CD14-positive monocyte (primary cell): ENCODE data around the gene NLRP12. TPM values are rescaled to one million over a fixed set of nuclear protein-coding genes. Genes with fewer than 3 reads are reported as not detected.
"Not testable (repeated sequence)": the region's sequence is repeated elsewhere in the genome, so short reads cannot be mapped to it uniquely, and the experiment has no call there.

ENCODE experiments used
- DNase-seq, 3 donors: peaks; one replicate each; pipeline ENCODE4 v3.0.0-alpha.2; 2011 to 2022
- H2AFZ ChIP-seq: 2 replicates; pipeline ENCODE4 v1.6.0; 2012; ENCODE audit warnings: mild to moderate bottlenecking, low read depth, low read length, inconsistent platforms; ENCODE audit not compliant: insufficient read depth, poor library complexity, severe bottlenecking
- H3K27ac ChIP-seq, 2 donors: 1 replicate in 1 of 2; 2 replicates in 1 of 2; pipeline ENCODE4 v1.5.1; 2012 to 2013; ENCODE audit warnings: low read length in 2 of 2, control low read depth in 1 of 2, inconsistent platforms in 1 of 2, low read depth in 1 of 2, mild to moderate bottlenecking in 1 of 2
- H3K27me3 ChIP-seq, 2 donors: one replicate each; pipeline versions ENCODE4 v1.6.0 to v1.6.1; 2011 to 2013; ENCODE audit warnings: low read length in 2 of 2; ENCODE audit not compliant: control insufficient read depth in 2 of 2, insufficient read depth in 2 of 2
- H3K36me3 ChIP-seq, 2 donors: replicated peaks in 1 of 2; 1 replicate in 1 of 2; 2 replicates in 1 of 2; pipeline versions ENCODE4 v1.5.1 to v1.6.1; 2012 to 2013; ENCODE audit warnings: low read length in 2 of 2, control low read depth in 1 of 2, inconsistent platforms in 1 of 2, mild to moderate bottlenecking in 1 of 2; ENCODE audit not compliant: insufficient read depth in 2 of 2, control insufficient read depth in 1 of 2
- H3K4me1 ChIP-seq, 2 donors: 1 replicate in 1 of 2; 2 replicates in 1 of 2; pipeline versions ENCODE4 v1.5.1 to v1.6.1; 2012 to 2013; ENCODE audit warnings: low read length in 2 of 2, control low read depth in 1 of 2, inconsistent platforms in 1 of 2, mild to moderate bottlenecking in 1 of 2, moderate library complexity in 1 of 2; ENCODE audit not compliant: insufficient read depth in 2 of 2, control insufficient read depth in 1 of 2
- H3K4me2 ChIP-seq: replicated peaks from 2 replicates; pipeline ENCODE3; 2012; ENCODE audit warnings: low read length, moderate library complexity, mild to moderate bottlenecking; ENCODE audit not compliant: poor library complexity, severe bottlenecking; ENCODE audit errors: extremely low read depth
- H3K4me3 ChIP-seq, 3 experiments: fragments of 200-600 bp in 1 of 3; sonication (generic) in 1 of 3; replicated peaks in 1 of 3; 1 replicate in 2 of 3; 2 replicates in 1 of 3; pipeline ENCODE4 v1.5.1; 2011 to 2013; ENCODE audit warnings: low read length in 3 of 3, mild to moderate bottlenecking in 3 of 3, control low read depth in 2 of 3, low read depth in 2 of 3, inconsistent platforms in 1 of 3, moderate library complexity in 1 of 3
- H3K79me2 ChIP-seq: 2 replicates; pipeline ENCODE4 v1.6.0; 2012; ENCODE audit warnings: mild to moderate bottlenecking, control low read depth, inconsistent platforms, low read length, moderate library complexity; ENCODE audit not compliant: insufficient read depth
- H3K9ac ChIP-seq: 2 replicates; pipeline ENCODE4 v1.6.0; 2017; ENCODE audit warnings: low read length, mild to moderate bottlenecking; ENCODE audit not compliant: insufficient read depth, poor library complexity, severe bottlenecking
- H3K9me3 ChIP-seq, 2 donors: replicated peaks in 1 of 2; 1 replicate in 1 of 2; 2 replicates in 1 of 2; pipeline versions ENCODE4 v1.5.1 to v1.6.1; 2012 to 2013; ENCODE audit warnings: low read length in 2 of 2, control low read depth in 1 of 2; ENCODE audit not compliant: control insufficient read depth in 1 of 2, insufficient read depth in 1 of 2
- H4K20me1 ChIP-seq: 2 replicates; pipeline ENCODE4 v1.6.0; 2012; ENCODE audit warnings: mild to moderate bottlenecking, low read length, control low read depth, moderate library complexity; ENCODE audit not compliant: insufficient read depth
- H3K27ac Mint-ChIP-seq, 7 donors: one replicate each; pipeline ENCODE4 v1.8.0; 2020; ENCODE audit warnings: mild to moderate bottlenecking in 7 of 7, mixed read lengths in 7 of 7, moderate library complexity in 6 of 7, inconsistent platforms in 2 of 7
- H3K27me3 Mint-ChIP-seq, 3 donors: one replicate each; pipeline ENCODE4 v1.8.0; 2021 to 2022; ENCODE audit warnings: low read depth in 3 of 3, mild to moderate bottlenecking in 3 of 3, mixed read lengths in 3 of 3, moderate library complexity in 3 of 3, inconsistent platforms in 1 of 3
- H3K36me3 Mint-ChIP-seq, 2 donors: one replicate each; pipeline ENCODE4 v1.8.0; 2020; ENCODE audit warnings: mixed read lengths in 2 of 2, inconsistent platforms in 1 of 2, mild to moderate bottlenecking in 1 of 2
- H3K4me1 Mint-ChIP-seq: one replicate; pipeline ENCODE4 v1.8.0; 2020; ENCODE audit warnings: mild to moderate bottlenecking, mixed read lengths
- H3K4me3 Mint-ChIP-seq, 2 donors: one replicate each; pipeline ENCODE4 v1.8.0; 2020; ENCODE audit warnings: mild to moderate bottlenecking in 2 of 2, mixed read lengths in 2 of 2, moderate library complexity in 1 of 2
- H3K9me3 Mint-ChIP-seq, 7 donors: one replicate each; pipeline ENCODE4 v1.8.0; 2020 to 2022; ENCODE audit warnings: mixed read lengths in 7 of 7, mild to moderate bottlenecking in 6 of 7, moderate library complexity in 6 of 7, inconsistent platforms in 2 of 7
- WGBS: methylation state at CpG from one replicate; pipeline ENCODE4 v1.1.5; 2013; ENCODE audit warnings: missing lambda C conversion rate; ENCODE audit not compliant: insufficient coverage; 5-methylcytosine and 5-hydroxymethylcytosine counted together
- intact Hi-C, 2 donors: fragments of 100-400 bp; cut with micrococcal nuclease; formaldehyde crosslinking; loops; one replicate each; pipeline versions ENCODE4 v1.15.0 to v1.15.1; 2023
- polyA plus RNA-seq, 3 donors: library from polyadenylated mRNA; depleted of rRNA in 1 of 3; unstranded in 2 of 3; stranded (reverse) in 1 of 3; fragments of 300-500 nt in 2 of 3; fragments of >200 nt in 1 of 3; fragmentation: Illumina TruSeq in 2 of 3; gene quantifications; 1 replicate in 2 of 3; 2 replicates in 1 of 3; pipeline ENCODE4 v1.2.3, GENCODE V29; 2012 to 2021
- TF ChIP-seq, protein P1 (sequence below): fragments of 200-600 bp; IDR thresholded peaks from one replicate; pipeline ENCODE4 v1.8.0; 2022; ENCODE audit warnings: antibody characterized with exemption, mild to moderate bottlenecking

NLRP12 gene
- polyA plus RNA-seq, 3 donors, result 40.5 to 64.9 (median 47.0) TPM

DNA sequence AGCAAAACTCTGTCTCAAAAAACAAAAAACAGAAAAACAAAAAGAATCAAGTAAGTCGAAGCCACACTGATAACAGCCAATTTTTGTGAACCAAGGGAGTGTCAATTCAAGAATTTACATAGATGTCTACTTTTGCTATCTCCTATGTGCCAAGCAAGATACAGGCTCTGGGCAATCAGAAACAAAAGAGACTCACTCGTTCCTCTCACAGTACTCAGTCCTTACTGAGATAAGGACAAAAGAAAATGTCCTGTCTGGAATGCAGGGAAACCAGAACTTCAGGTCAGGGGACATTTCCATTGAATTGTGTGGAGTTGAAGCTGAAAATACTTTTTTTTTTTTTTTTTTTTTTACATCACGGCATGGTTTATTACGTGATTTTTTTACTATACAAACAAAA is 53.0 kb downstream of the NLRP12 start:
- WGBS, result 100% methylated on average over 1 of the region's 4 CpGs
- intact Hi-C loops, result no loop called here

DNA sequence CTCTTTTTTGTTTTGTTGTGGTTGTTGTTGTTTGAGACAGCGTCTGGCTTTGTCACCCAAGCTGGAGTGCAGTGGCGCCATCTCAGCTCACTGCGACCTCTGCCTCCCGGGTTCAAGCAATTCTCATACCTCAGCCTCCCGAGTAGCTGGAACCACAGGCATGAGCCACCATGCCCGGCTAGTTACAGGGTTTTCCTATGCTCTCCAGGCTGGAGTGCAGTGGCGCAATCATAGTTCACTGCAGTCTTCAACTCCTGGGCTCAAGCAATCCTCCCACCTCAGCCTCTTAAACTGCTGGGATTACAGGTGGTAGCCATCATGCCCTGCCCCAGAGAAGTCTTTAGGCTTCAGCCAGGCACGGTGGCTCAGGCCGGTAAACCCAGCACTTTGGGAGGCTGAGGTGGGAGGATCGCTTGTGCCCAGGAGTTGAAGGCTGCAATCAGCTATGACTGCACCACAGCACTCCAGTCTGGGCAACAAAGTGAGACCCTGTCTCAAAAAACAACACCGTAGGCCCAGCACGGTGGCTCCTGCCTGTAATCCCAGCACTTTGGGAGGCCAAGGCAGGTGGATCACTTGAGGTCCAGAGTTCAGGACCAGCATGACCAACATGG is 54.3 kb downstream of the NLRP12 start:
- WGBS, result 95% methylated on average over 10 of the region's 12 CpGs
- H4K20me1 ChIP-seq, H3K27me3 ChIP-seq, H3K27ac Mint-ChIP-seq, H3K27me3 Mint-ChIP-seq, H3K9me3 ChIP-seq, H3K9me3 Mint-ChIP-seq, H3K79me2 ChIP-seq, H2AFZ ChIP-seq, H3K36me3 ChIP-seq, H3K4me1 Mint-ChIP-seq, H3K4me3 Mint-ChIP-seq, H3K4me3 ChIP-seq, intact Hi-C loops, H3K4me2 ChIP-seq, H3K27ac ChIP-seq, H3K4me1 ChIP-seq, H3K9ac ChIP-seq, H3K36me3 Mint-ChIP-seq, DNase-seq: not testable (repeated sequence)

More for the DNA sequence above, 53.0 kb downstream of the NLRP12 start:
- DNase-seq, result no peak
- H3K27me3 ChIP-seq, result peaks cover 0 to 3% of the 10 kb centered on the region in 2 donors
- Mint-ChIP-seq H3K4me3 (no peak overlapping the region), H3K36me3 (no peaks in the 10 kb centered on the region), H3K27me3 (peaks cover 1 to 8% (median 7%) of the 10 kb centered on the region in 3 donors), H3K4me1 (peaks cover 7% of the 10 kb centered on the region), H3K27ac (no peak overlapping the region), H3K9me3 (peaks cover 0 to 2% (median 0%) of the 10 kb centered on the region in 7 donors)
- H2AFZ ChIP-seq, result no peak overlapping the region
- H3K4me3 ChIP-seq, result no peak overlapping the region
- H3K36me3 ChIP-seq, result no peaks in the 10 kb centered on the region
- H3K27ac ChIP-seq, result no peak overlapping the region
- H3K9me3 ChIP-seq, result no peaks in the 10 kb centered on the region
- no peaks in the 10 kb centered on the region for H3K4me1 ChIP-seq
- H3K9ac ChIP-seq, result no peak overlapping the region
- TF ChIP-seq, protein P1, sequence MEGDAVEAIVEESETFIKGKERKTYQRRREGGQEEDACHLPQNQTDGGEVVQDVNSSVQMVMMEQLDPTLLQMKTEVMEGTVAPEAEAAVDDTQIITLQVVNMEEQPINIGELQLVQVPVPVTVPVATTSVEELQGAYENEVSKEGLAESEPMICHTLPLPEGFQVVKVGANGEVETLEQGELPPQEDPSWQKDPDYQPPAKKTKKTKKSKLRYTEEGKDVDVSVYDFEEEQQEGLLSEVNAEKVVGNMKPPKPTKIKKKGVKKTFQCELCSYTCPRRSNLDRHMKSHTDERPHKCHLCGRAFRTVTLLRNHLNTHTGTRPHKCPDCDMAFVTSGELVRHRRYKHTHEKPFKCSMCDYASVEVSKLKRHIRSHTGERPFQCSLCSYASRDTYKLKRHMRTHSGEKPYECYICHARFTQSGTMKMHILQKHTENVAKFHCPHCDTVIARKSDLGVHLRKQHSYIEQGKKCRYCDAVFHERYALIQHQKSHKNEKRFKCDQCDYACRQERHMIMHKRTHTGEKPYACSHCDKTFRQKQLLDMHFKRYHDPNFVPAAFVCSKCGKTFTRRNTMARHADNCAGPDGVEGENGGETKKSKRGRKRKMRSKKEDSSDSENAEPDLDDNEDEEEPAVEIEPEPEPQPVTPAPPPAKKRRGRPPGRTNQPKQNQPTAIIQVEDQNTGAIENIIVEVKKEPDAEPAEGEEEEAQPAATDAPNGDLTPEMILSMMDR, result no peak
- no peaks in the 10 kb centered on the region for H3K79me2 ChIP-seq
- no peak overlapping the region for H3K4me2 ChIP-seq
- no peaks in the 10 kb centered on the region for H4K20me1 ChIP-seq
